GM18520 (cell line): Measurements from ENCODE around the gene MMADHC.
"Not testable (repeated sequence)": the region's sequence is repeated elsewhere in the genome, so short reads cannot be mapped to it uniquely, and the experiment has no call there.

ENCODE experiments used
- ATAC-seq: cut with Tn5 transposase; IDR thresholded peaks from one replicate; pipeline ENCODE4 v1.9.1; 2021; ENCODE audit not compliant: unreplicated experiment

MMADHC gene

GRCh38 chr2:149595056-149595963 is 7.7 kb upstream of the MMADHC start:
- ATAC-seq = no peak

DNA sequence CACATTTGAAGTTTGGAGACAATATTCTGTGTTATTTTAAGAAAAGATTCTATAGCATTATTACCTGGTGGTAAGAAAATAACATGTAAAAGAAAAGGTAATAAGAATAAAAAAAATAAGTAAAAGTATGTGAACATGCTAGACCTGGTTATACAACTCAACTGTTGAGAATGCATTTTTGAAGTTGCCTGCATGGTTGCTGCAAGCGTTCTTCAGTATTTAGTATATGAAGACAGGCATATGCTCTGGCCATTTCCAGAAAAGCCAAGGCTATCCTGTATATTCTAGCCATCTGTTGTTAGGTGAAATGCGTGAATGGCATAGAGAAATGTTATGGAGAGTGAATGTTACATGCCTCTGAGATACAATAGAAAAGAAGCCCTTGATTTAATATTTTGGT is 6.8 kb upstream of the MMADHC start:
- no peak for ATAC-seq

DNA sequence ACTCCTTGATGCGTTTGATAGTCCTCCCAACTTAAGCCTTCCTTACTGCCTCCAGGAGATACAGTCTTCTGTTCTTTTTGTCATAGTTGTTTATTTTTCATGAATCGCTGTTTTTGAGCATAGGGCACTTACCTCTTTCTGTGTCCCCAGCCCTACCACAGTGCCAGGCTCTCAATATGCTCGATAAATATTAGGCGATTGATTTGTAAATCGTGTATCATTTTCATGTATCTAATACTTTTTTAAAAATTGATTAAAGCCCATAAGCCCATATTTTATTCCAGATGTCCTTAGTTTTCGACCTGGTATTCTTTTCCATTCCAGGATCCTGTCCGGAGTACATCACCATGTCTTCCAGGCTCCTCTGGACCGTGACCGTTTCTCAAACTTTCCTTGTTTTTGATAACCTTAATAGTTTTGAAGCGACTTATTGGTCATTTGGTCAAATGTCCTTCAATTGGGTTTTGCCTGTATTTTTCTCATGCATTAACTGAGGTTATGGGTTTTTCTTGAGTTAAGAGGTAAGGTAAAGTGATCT is 444 bp upstream of the MMADHC start:
- peak; percentile 1 for ATAC-seq

GRCh38 chr2:149586898-149587219 is 716 bp downstream of the MMADHC start:
- ATAC-seq = no peak

GRCh38 chr2:149586063-149586462 is 1.5 kb downstream of the MMADHC start:
- no peak for ATAC-seq

GRCh38 chr2:149585166-149585885 is 2.2 kb downstream of the MMADHC start:
- no peak for ATAC-seq

DNA sequence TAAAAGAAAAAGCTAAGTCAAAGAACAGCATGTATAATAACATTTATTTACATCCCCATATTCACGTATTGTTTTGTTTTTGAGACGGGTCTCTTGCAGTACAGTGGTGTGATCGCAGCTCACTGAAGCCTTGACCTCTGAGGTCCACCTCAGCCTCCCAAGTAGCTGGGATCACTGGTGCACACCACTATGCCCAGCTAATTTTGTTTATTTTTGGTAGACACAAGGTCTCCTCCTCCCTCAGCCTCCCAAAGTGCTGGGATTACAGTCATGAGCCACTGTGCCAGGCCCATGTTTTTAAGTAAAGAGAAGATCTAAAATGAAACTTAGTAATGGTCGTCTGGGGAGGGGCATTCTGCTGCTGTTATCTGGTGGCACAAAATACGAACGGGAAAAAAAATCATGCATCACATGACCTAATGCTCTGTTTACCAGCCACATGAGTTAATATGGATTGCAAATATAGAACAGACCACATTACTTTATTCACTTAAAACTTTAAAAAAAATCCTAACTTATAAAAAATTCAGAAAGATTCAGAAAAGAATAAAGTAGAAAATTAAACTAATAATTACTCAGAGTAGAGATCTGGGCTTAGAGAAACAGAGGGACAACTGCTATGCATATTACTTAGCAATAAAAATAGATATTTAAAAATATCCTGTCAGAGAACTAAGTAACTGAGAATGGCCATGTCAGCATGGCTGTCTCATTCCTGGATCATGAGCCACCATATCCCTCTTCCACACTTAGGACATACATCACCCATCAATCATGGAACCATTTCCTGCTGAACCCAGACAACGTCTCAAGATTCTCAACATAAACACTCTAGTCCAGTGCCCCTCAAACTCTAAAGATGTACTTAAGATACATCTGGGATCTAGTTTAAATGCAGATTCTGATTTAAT is 7.3 kb downstream of the MMADHC start:
- no peak for ATAC-seq

GRCh38 chr2:149577269-149577668 is 10.3 kb downstream of the MMADHC start:
- ATAC-seq = no peak

GRCh38 chr2:149575752-149576151 is 11.8 kb downstream of the MMADHC start:
- ATAC-seq = no peak

DNA sequence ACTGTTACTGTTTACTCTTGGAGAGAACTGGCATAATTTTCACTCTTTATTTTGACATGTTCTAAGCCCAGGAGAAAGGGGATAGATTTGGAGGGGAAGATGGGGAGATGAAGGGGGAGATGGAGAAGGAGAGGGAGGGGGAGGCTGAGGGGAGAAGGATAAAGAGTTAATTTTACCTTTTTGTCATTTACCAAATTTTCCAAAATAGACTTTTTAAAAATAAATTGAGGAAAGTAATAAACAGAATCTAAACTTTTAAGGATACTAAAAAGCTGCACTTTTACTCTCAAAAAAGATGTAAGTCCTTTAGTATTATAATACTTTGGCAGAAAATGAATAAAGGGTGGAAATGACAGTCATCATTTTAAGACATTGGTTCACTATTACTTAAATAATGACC is 12.3 kb downstream of the MMADHC start:
- ATAC-seq = no peak

GRCh38 chr2:149573760-149574159 is 13.8 kb downstream of the MMADHC start:
- ATAC-seq = no peak

GRCh38 chr2:149572102-149572953 is 15.2 kb downstream of the MMADHC start:
- no peak for ATAC-seq

DNA sequence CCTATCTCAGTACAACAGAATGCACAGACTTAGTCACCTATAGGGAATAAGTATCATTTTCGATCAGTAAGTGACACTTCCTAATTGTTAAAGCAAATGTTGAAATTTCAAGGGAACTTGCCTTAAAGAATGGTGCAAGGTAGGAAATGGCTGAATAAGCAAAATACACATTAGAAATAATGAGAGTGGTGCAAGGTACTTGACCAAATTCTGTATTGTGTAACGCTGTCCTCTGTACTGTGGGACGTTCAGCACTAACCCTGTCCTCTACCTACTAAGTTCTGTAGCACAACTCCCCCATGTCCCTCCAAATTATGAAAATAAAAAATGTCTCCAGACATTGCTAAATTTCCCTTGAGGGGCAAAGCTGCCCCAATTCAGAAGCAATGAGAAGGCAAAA is 19.4 kb downstream of the MMADHC start:
- ATAC-seq = no peak

DNA sequence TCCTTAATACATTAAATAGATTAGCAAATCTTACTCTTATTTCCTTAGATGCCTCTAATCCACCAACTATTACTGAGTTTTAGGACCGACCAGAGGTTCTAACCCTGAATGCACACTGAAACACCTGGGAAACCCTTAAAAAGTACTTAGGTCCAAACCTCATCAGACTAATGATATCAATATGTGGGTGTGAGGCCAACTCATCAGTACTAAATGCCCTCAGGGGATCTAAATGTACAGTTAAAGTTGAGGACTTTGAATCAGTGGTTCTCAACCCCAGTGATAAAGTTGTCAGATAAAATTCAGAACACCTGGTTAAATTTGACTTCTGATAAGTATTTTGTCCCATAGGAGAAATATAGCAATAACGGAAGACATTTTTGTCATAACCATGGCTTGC is 20.9 kb downstream of the MMADHC start:
- ATAC-seq = no peak

GRCh38 chr2:149565625-149566024 is 21.9 kb downstream of the MMADHC start:
- ATAC-seq = not testable (repeated sequence)

DNA sequence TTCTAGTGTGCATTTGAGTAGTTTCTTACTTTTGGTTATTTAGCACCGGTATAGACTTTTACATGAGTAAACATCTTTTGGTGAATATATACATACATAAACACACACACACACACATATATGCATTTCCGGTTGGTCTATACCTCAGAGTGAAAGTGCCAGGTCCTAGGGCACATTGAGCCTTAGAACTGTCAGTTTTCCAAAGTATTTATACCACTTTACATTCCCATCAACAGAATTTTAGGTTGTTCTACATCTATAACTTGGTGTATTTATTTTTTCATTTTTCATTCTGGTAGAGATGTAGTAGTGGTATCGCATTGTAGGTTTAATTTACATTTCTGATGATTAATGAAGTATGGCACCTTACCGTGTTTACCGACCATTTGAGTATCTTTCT is 22.6 kb downstream of the MMADHC start:
- ATAC-seq = no peak

DNA sequence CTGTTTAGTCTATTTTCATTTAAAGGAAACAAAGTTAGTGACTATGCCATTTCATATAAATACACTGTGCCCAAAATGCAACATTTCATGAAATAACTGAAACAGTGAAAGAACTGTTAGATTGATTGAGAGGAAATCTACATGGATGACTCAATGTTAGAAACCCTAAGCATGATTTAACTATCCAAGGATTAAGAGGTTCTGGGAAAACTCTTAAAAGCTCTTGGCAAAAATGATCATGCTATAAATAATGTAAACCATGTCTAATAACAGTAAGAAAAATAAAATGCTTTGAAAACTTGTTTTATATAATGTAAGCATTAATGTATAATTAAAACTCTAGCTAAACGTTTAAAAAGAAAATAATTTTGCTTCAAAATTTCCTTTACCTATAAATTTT is 23.5 kb downstream of the MMADHC start:
- ATAC-seq = no peak

- ATAC-seq = peak; percentile 69
Measured at GRCh38 chr2:149562324-149562723, 25.3 kb downstream of the MMADHC start.

DNA sequence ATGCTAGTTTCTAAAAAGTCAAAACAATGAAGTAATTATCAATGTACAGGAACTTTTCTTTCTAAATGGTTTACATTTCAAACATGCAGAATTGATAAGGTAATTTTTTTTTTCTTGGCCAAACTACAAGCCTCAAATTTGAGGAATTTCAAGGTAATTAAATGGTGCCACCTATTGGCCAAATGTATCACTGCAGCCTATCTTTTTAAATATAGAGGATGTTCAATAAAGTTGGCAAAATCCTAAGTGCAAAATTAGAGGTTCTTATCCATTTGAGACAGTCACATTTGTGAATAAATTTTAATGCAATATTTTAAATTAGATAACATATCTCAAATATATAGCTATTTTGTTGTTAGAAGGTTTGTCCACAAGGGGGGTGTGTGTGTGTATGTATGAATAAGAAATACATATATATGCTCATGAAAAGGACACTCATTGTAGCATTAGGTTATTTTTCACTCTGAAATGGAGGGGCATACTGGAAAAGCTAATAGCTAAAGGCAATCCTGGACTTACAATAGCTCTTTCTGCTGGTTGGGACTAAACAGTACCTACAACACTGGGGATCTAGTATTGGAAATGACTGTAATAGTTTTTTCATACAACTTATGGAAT is 26.2 kb downstream of the MMADHC start:
- no peak for ATAC-seq
